Osteoblast (primary cell): ENCODE measurements around the gene RFX4. TPM values are rescaled to one million over a fixed set of nuclear protein-coding genes. Genes with fewer than 3 reads are reported as not detected.

ENCODE experiments used
- DNase-seq: peaks from one replicate; pipeline ENCODE4 v3.0.0; 2011; ENCODE audit warnings: low spot score, mixed read lengths; ENCODE audit not compliant: insufficient read length; ENCODE audit errors: missing footprints
- H2AFZ ChIP-seq: 2 replicates; pipeline ENCODE4 v1.6.0; 2011; ENCODE audit warnings: mild to moderate bottlenecking, low read length
- H3K27ac ChIP-seq: 2 replicates; pipeline ENCODE4 v1.5.1; 2011; ENCODE audit warnings: mild to moderate bottlenecking, low read depth, low read length, moderate library complexity
- H3K27me3 ChIP-seq: 2 replicates; pipeline ENCODE4 v1.6.0; 2012; ENCODE audit warnings: mild to moderate bottlenecking, control low read depth, inconsistent platforms, low read length, moderate library complexity; ENCODE audit not compliant: insufficient read depth
- H3K36me3 ChIP-seq: 2 replicates; pipeline ENCODE4 v1.5.1; 2011; ENCODE audit warnings: mild to moderate bottlenecking, low read length, control low read depth, moderate library complexity; ENCODE audit not compliant: insufficient read depth
- H3K4me1 ChIP-seq: 2 replicates; pipeline ENCODE4 v1.5.1; 2011; ENCODE audit warnings: mild to moderate bottlenecking, low read length, control low read depth, moderate library complexity; ENCODE audit not compliant: insufficient read depth
- H3K4me2 ChIP-seq: 2 replicates; pipeline ENCODE4 v1.6.0; 2011; ENCODE audit warnings: mild to moderate bottlenecking, low read length; ENCODE audit not compliant: insufficient read depth
- H3K4me3 ChIP-seq: fragments of 200-600 bp; sonication (generic); 3 replicates; pipeline ENCODE4 v1.5.1; 2012; ENCODE audit warnings: mild to moderate bottlenecking, low read length, inconsistent platforms; ENCODE audit not compliant: insufficient read depth
- H3K79me2 ChIP-seq: 2 replicates; pipeline ENCODE4 v1.6.0; 2012; ENCODE audit warnings: mild to moderate bottlenecking, low read length, control low read depth, inconsistent platforms; ENCODE audit not compliant: insufficient read depth
- H3K9me3 ChIP-seq: 2 replicates; pipeline ENCODE4 v1.5.1; 2011; ENCODE audit warnings: low read depth, low read length, control low read depth
- H4K20me1 ChIP-seq: 2 replicates; pipeline ENCODE4 v1.6.0; 2012; ENCODE audit warnings: mild to moderate bottlenecking, low read length, control low read depth; ENCODE audit not compliant: insufficient read depth
- total RNA-seq: library from RNA; depleted of rRNA; stranded (reverse); fragments of >200 nt; gene quantifications from 2 replicates; pipeline ENCODE4 v1.2.3, GENCODE V29; 2012
- TF ChIP-seq, protein P1 (sequence below): IDR thresholded peaks from 2 replicates; pipeline ENCODE4 v1.5.1; 2011; ENCODE audit warnings: mild to moderate bottlenecking, low read depth, low read length, moderate library complexity; ENCODE audit errors: extremely low read depth

RFX4 gene
- total RNA-seq, 1 donor: not detected

DNA sequence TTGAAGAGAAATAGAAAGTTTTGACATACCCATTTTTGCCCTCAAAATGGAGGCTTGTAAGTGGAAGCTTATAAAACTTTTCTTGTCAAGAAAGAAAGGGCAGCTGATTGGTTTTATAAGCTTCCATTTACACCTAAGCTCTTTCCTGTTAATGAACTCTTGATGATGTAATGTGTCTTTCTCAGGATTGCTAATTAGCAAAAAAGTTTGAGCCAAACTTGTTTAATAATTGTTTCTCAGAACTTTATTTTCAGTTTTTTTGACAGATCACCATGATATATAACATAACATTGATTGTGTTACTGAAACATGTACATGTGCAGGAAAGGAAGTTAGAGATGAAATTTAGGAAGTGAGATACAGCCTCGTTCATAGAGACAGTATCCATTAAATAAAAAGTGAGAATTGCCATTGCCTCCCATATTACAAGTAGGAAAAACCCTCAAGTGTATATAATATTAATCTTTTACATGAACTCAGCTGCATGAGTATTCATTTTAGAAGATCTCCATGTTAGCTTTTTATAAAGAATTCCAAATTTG is 218.4 kb downstream of the RFX4 start:
- no peak for DNase-seq
- TF ChIP-seq, protein P1, sequence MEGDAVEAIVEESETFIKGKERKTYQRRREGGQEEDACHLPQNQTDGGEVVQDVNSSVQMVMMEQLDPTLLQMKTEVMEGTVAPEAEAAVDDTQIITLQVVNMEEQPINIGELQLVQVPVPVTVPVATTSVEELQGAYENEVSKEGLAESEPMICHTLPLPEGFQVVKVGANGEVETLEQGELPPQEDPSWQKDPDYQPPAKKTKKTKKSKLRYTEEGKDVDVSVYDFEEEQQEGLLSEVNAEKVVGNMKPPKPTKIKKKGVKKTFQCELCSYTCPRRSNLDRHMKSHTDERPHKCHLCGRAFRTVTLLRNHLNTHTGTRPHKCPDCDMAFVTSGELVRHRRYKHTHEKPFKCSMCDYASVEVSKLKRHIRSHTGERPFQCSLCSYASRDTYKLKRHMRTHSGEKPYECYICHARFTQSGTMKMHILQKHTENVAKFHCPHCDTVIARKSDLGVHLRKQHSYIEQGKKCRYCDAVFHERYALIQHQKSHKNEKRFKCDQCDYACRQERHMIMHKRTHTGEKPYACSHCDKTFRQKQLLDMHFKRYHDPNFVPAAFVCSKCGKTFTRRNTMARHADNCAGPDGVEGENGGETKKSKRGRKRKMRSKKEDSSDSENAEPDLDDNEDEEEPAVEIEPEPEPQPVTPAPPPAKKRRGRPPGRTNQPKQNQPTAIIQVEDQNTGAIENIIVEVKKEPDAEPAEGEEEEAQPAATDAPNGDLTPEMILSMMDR: no peak
- no peak overlapping the region for H3K27ac ChIP-seq
- H4K20me1 ChIP-seq: no peaks in the 10 kb centered on the region
- no peaks in the 10 kb centered on the region for H3K36me3 ChIP-seq
- H3K4me3 ChIP-seq: no peak overlapping the region
- H3K4me2 ChIP-seq: no peak overlapping the region
- H3K27me3 ChIP-seq: no peaks in the 10 kb centered on the region
- H2AFZ ChIP-seq: no peak overlapping the region
- H3K9me3 ChIP-seq: no peaks in the 10 kb centered on the region
- no peaks in the 10 kb centered on the region for H3K4me1 ChIP-seq
- H3K79me2 ChIP-seq: no peaks in the 10 kb centered on the region

DNA sequence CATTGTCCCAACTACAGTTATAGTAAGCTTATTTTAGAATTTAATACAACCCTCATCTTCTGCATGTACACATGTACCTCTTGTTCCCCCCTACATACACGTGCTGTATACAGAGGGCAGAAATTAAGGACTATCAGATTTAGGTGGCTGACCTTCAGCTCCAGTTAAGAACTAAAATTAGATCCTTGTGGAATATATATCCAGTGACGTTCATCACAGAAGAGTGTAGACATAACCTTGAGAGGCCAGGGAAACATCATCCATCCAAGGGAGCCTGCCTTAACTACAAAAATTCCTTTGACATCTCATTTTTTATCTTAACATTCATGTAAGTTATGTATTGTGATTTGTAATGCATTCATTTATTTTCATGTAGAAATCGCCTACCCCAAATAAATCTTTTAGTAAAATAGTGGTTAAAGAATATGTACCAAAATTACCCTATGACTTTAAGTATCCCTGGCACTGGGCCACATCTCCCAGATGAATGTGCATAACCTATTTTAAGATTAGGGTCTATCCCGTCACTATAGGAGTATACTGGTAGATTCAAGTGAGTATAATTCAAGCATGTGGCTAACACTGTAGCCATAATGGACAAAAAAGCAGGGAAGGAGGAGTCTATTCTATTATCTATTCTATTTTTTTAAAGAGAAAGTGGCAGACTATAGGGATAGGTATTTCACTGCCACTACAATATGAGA is 219.2 kb downstream of the RFX4 start:
- Histone ChIP-seq H2AFZ (no peak overlapping the region), H3K4me1 (no peaks in the 10 kb centered on the region), H4K20me1 (no peaks in the 10 kb centered on the region), H3K79me2 (no peaks in the 10 kb centered on the region), H3K27ac (no peak overlapping the region), H3K4me3 (no peak overlapping the region), H3K36me3 (peaks cover 1% of the 10 kb centered on the region), H3K9me3 (no peaks in the 10 kb centered on the region), H3K27me3 (no peaks in the 10 kb centered on the region), H3K4me2 (no peak overlapping the region)
- DNase-seq: no peak
- TF ChIP-seq, protein P1: no peak

DNA sequence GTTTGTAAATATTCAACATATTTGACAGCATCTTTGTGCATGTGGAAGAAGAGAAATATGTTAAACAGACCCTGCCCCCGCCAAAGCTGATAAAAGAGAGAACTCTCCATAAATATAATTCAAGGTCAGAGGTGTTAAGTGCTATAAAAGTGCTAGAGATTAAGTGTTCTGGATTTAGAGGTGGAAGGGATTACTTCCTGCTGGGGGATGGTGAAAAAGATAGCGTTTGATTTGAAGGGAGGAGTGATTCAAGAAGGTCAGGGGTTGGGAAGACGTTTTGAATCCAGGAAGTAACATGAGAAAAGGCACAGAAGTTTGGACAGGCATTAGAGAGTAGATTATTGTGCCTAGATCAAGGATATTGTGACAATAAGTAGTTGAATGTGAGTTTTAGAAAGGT is 221.9 kb downstream of the RFX4 start:
- DNase-seq: no peak
- no peaks in the 10 kb centered on the region for H3K9me3 ChIP-seq
- no peak overlapping the region for H3K4me3 ChIP-seq
- H3K27ac ChIP-seq: no peak overlapping the region
- H3K4me2 ChIP-seq: no peak overlapping the region
- no peak overlapping the region for H2AFZ ChIP-seq
- TF ChIP-seq, protein P1: no peak
- H3K79me2 ChIP-seq: no peaks in the 10 kb centered on the region
- H4K20me1 ChIP-seq: no peaks in the 10 kb centered on the region
- no peaks in the 10 kb centered on the region for H3K27me3 ChIP-seq
- H3K36me3 ChIP-seq: peaks cover 6% of the 10 kb centered on the region
- no peaks in the 10 kb centered on the region for H3K4me1 ChIP-seq

Other genes with a start within 250 kb of the RFX4 start
- 11.9 and 13.8 TPM in 2 replicates for gene POLR3B, start 225.3 kb upstream of the RFX4 start, total RNA-seq
- 13.4 and 14.4 TPM in 2 replicates for gene RIC8B, start 191.7 kb downstream of the RFX4 start, total RNA-seq